ENCODE results near the gene OR4E1.

GRCh38 chr14:21702316-21702715 is 28.7 kb upstream of the OR4E1 start:
- TF ChIP-seq CTCF (IDR thresholded peaks at IDR 0.05; ENCODE audit: poor library complexity) (no peak), EZH2phosphoT487 (IDR thresholded peaks at IDR 0.05; ENCODE audit: low read depth, severe bottlenecking, unreplicated experiment) (no peak)
